ENCODE measurements around the gene TMC8. TPM values are rescaled to one million over a fixed set of nuclear protein-coding genes. Genes with fewer than 3 reads are reported as not detected.

The TMC8 gene
- total RNA-seq, 1 donor from 2014 or later, result 1.3 TPM

GRCh38 chr17:78159575-78160158 is 29.1 kb downstream of the TMC8 start:
- intact Hi-C loops (cut with micrococcal nuclease), result no loop called here
- Histone ChIP-seq H3K27ac (replicated peaks) (no peak overlapping the region), H3K4me1 (no peaks in the 10 kb centered on the region), H3K9me3 (replicated peaks) (no peaks in the 10 kb centered on the region), H3K36me3 (no peaks in the 10 kb centered on the region), H3K27me3 (ENCODE audit: low read depth) (no peaks in the 10 kb centered on the region), H3K4me3 (no peak overlapping the region)
- DNase-seq, result no peak
- no peak for TF ChIP-seq CTCF (IDR thresholded peaks at IDR 0.05; ENCODE audit: borderline replicate concordance)

- no peak for DNase-seq
- H3K27me3 ChIP-seq (ENCODE audit: low read depth), result no peaks in the 10 kb centered on the region
- intact Hi-C loops (cut with micrococcal nuclease), result no loop called here
- TF ChIP-seq CTCF (IDR thresholded peaks at IDR 0.05; ENCODE audit: borderline replicate concordance), result no peak
- no peaks in the 10 kb centered on the region for H3K36me3 ChIP-seq
- no peak overlapping the region for H3K4me3 ChIP-seq
- no peaks in the 10 kb centered on the region for H3K9me3 ChIP-seq (replicated peaks)
- H3K27ac ChIP-seq (replicated peaks), result no peak overlapping the region
- H3K4me1 ChIP-seq, result peaks cover 12% of the 10 kb centered on the region
Measured at GRCh38 chr17:78163881-78164747, 33.5 kb downstream of the TMC8 start.

- Histone ChIP-seq H3K9me3 (replicated peaks) (no peaks in the 10 kb centered on the region), H3K27ac (replicated peaks) (no peak overlapping the region), H3K4me3 (no peak overlapping the region), H3K36me3 (no peaks in the 10 kb centered on the region), H3K4me1 (peaks cover 21% of the 10 kb centered on the region), H3K27me3 (ENCODE audit: low read depth) (no peaks in the 10 kb centered on the region)
- DNase-seq, result no peak
- no peak for TF ChIP-seq CTCF (IDR thresholded peaks at IDR 0.05; ENCODE audit: borderline replicate concordance)
- intact Hi-C loops (cut with micrococcal nuclease), result no loop called here
Measured at GRCh38 chr17:78164748-78165607, 34.4 kb downstream of the TMC8 start.

GRCh38 chr17:78166416-78166815 is 35.8 kb downstream of the TMC8 start:
- Histone ChIP-seq H3K27ac (replicated peaks) (no peak overlapping the region), H3K4me3 (no peak overlapping the region), H3K4me1 (peaks cover 34% of the 10 kb centered on the region), H3K9me3 (replicated peaks) (no peaks in the 10 kb centered on the region), H3K27me3 (ENCODE audit: low read depth) (no peaks in the 10 kb centered on the region), H3K36me3 (peaks cover 9% of the 10 kb centered on the region)
- intact Hi-C loops (cut with micrococcal nuclease), result no loop called here
- TF ChIP-seq CTCF (IDR thresholded peaks at IDR 0.05; ENCODE audit: borderline replicate concordance), result no peak
- no peak for DNase-seq

- peak within 1 kb of the TSS; percentile 94 for H3K27ac ChIP-seq (replicated peaks)
- no peaks in the 10 kb centered on the region for H3K27me3 ChIP-seq (ENCODE audit: low read depth)
- H3K9me3 ChIP-seq (replicated peaks), result no peaks in the 10 kb centered on the region
- intact Hi-C loops (cut with micrococcal nuclease), result no loop called here
- peaks cover 53% of the 10 kb centered on the region for H3K4me1 ChIP-seq
- TF ChIP-seq CTCF (IDR thresholded peaks at IDR 0.05; ENCODE audit: borderline replicate concordance), result no peak
- H3K36me3 ChIP-seq, result peaks cover 18% of the 10 kb centered on the region
- DNase-seq, result peak; percentile 89
- peak within 1 kb of the TSS; percentile 83 for H3K4me3 ChIP-seq
Measured at GRCh38 chr17:78168242-78168902, 37.8 kb downstream of the TMC8 start, which contains the start of gene SYNGR2. Gene SYNGR2, plus strand, starts transcription at chr17:78168581. Its CDS starts 36 bp downstream, at chr17:78168617.

Measured in left ventricle myocardium inferior (tissue), 1 donor.